ENCODE data around the gene ZRANB3. TPM values are rescaled to one million over a fixed set of nuclear protein-coding genes. Genes with fewer than 3 reads are reported as not detected.
"Not testable (repeated sequence)": the region's sequence is repeated elsewhere in the genome, so short reads cannot be mapped to it uniquely, and the experiment has no call there.

Gene ZRANB3
- total and polyA plus RNA-seq, 9 donors = 2.6 to 11.4 (median 7.1) TPM

- 64 to 76% (median 67%) methylated on average over 3 of the region's 3 CpGs for whole genome bisulfite sequencing, 3 donors
- DNase-seq = no peak
- Histone ChIP-seq H3K9me3 (no peaks in the 10 kb centered on the region), H3K27me3 (no peaks in the 10 kb centered on the region), H3K27ac (no peak overlapping the region), H3K4me3 (no peak overlapping the region), H3K36me3 (no peaks in the 10 kb centered on the region), H3K4me1 (ENCODE audit: insufficient read depth) (no peaks in the 10 kb centered on the region)
- no peak for TF ChIP-seq EP300 (IDR thresholded peaks at IDR 0.05)
- no peak for TF ChIP-seq CTCF (IDR thresholded peaks at IDR 0.05)
- TF ChIP-seq POLR2A (IDR thresholded peaks at IDR 0.05) = no peak
- intact Hi-C loops (cut with DNase I) = no loop called here
These were observed 437.2 kb downstream of the ZRANB3 start for GRCh38 chr2:135093670-135094330.

- TF ChIP-seq EP300 (IDR thresholded peaks at IDR 0.05) (no peak), POLR2A (IDR thresholded peaks at IDR 0.05) (no peak), CTCF (IDR thresholded peaks at IDR 0.05) (no peak)
- H3K27me3 ChIP-seq = no peaks in the 10 kb centered on the region
- no peaks in the 10 kb centered on the region for H3K4me1 ChIP-seq (ENCODE audit: insufficient read depth)
- no peaks in the 10 kb centered on the region for H3K36me3 ChIP-seq
- no peak overlapping the region for H3K27ac ChIP-seq
- no peak overlapping the region for H3K4me3 ChIP-seq
- DNase-seq = no peak
- H3K9me3 ChIP-seq = no peaks in the 10 kb centered on the region
- intact Hi-C loops (cut with DNase I) = no loop called here
These were observed 437.8 kb downstream of the ZRANB3 start for GRCh38 chr2:135093193-135093592.

GRCh38 chr2:135091681-135092080, 439.3 kb downstream of the ZRANB3 start:
- no peak overlapping the region for H3K27ac ChIP-seq
- 99 to 100% (median 100%) methylated on average over 1 of the region's 1 CpG for WGBS, 3 donors
- no peak for DNase-seq
- intact Hi-C loops (cut with DNase I) = no loop called here
- H3K9me3 ChIP-seq = no peaks in the 10 kb centered on the region
- no peaks in the 10 kb centered on the region for H3K27me3 ChIP-seq
- TF ChIP-seq POLR2A (IDR thresholded peaks at IDR 0.05) = no peak
- TF ChIP-seq EP300 (IDR thresholded peaks at IDR 0.05) = no peak
- no peak for TF ChIP-seq CTCF (IDR thresholded peaks at IDR 0.05)
- no peaks in the 10 kb centered on the region for H3K36me3 ChIP-seq
- H3K4me3 ChIP-seq = no peak overlapping the region
- no peaks in the 10 kb centered on the region for H3K4me1 ChIP-seq (ENCODE audit: insufficient read depth)

- H3K27me3 ChIP-seq; H3K27ac ChIP-seq; intact Hi-C loops (cut with DNase I); H3K4me1 ChIP-seq (ENCODE audit: insufficient read depth); DNase-seq; H3K9me3 ChIP-seq; H3K36me3 ChIP-seq; H3K4me3 ChIP-seq: not testable (repeated sequence)
- 92 to 99% (median 98%) methylated on average over 4 of the region's 4 CpGs for WGBS, 3 donors
These were observed 441.4 kb downstream of the ZRANB3 start for GRCh38 chr2:135089597-135089996.

Small RNAs within 50 kb of the gene (small RNA-seq; reads per million reads assigned to genes)
- gene SNORA40B = 0.90 reads per million, percentile 52 among the genes with 10 or more reads in this experiment

Other genes starting within 250 kb of the ZRANB3 start
- 10 to 100 TPM; 12.0 to 31.6 (median 19.0) TPM for gene R3HDM1, start 266 bp upstream of the ZRANB3 start, total RNA-seq
- 10 to 100 TPM in 1 of 2 donors, 1 to 10 TPM in 1; 8.9 to 34.4 TPM for gene R3HDM1, start 266 bp upstream of the ZRANB3 start, polyA plus RNA-seq
- 100 to 1,000 TPM in 1 of 7 donors, 10 to 100 TPM in 6; 56.8 to 101 (median 87.5) TPM for gene UBXN4, start 210.6 kb upstream of the ZRANB3 start, total RNA-seq
- 10 to 100 TPM; 46.6 to 82.0 TPM for gene UBXN4, start 210.6 kb upstream of the ZRANB3 start, polyA plus RNA-seq

Measured in ovary (tissue), 9 donors.